NCI-H524 treated with DMSO at 0.1 percent for 48 hours (cell line): ENCODE measurements around the gene SUPT3H.

ENCODE experiments used
- DNase-seq: peaks from one replicate; lab custom pipeline; 2025; lab: John Stamatoyannopoulos, UW

The SUPT3H gene

DNA sequence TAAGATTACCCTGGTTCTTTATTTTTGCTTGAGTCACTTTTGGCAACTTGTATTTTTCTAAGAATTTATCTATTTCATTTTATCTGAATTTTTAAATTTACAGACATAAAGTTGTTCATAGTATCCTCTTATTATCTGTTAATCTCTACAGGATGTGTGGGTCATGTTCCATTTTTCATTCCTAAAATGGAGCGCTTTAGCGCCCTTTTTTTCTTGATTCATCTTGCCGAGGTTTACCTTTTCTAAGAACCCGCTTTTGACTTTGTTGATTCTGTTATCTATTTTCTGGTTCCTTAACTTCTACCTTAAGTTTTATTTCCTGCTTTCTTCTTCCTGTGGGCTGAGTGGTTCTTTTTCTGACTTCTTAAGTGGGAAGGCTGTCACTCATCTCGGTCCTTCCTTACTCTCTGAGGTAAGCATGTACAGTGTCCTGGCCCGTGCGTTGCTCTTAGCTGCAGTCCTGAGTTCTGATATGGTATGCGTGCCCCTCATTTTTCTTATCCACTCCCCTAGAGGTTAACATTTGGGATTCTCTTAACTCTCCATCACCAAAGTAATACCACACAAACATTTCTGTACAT lies 590.4 kb downstream of the SUPT3H start:
- DNase-seq = no peak

DNA sequence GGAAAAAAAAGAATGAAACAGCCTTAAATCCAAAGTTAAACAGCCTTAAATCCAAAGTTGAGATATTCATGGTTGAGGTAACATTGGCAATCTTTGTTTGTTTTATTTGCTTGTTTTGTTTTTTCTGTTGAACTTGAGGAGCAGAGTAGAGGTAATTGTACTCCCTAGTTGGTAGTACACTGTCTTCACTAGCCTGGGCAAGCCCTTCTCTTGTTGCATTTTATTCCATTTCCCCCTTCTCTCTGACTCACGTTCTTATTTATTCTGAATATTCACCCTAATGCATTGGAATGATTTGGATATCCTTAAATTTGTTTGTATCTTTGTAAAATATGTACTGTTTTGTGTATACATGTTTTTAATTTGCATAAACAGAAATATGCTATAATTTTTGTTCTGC lies 592.6 kb downstream of the SUPT3H start:
- DNase-seq = no peak

DNA sequence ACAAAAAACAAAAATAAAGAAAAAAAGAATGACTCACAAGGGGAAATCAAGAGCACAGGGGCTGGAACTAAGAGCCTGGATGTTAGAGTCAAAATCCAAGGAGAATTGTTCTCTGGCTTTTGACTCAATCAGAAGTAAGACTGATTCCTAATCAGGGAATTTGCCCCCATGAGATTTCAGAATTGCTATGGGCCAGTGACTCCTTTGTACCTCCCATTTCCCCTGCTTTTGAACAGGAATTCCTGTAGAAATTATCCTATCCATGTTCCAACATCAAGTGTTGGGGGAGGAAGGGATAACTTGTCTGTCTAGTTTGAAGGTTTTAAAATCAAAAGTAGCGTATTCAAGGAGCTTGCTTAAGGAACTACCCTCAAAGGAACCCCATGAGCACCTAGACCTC lies 593.5 kb downstream of the SUPT3H start:
- DNase-seq = no peak

DNA sequence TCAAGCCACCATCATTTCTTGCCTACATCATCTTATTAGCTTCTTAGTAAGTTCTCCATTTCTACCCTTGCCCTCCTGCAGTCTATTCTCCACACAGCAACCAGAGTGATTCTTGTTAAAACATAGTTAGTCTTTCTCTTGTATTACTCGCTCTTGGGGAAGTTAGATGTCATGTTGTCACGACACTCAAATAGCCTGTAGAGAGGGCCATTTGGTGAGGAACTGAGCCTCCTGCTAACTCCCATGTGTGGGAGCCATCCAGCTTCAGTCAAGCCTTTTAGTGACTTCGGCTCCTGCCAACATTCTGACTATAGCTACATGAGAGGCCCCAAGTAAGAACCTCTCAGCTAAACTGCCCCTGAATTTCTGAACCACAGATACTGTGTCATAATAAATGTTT lies 594.8 kb downstream of the SUPT3H start:
- no peak for DNase-seq

DNA sequence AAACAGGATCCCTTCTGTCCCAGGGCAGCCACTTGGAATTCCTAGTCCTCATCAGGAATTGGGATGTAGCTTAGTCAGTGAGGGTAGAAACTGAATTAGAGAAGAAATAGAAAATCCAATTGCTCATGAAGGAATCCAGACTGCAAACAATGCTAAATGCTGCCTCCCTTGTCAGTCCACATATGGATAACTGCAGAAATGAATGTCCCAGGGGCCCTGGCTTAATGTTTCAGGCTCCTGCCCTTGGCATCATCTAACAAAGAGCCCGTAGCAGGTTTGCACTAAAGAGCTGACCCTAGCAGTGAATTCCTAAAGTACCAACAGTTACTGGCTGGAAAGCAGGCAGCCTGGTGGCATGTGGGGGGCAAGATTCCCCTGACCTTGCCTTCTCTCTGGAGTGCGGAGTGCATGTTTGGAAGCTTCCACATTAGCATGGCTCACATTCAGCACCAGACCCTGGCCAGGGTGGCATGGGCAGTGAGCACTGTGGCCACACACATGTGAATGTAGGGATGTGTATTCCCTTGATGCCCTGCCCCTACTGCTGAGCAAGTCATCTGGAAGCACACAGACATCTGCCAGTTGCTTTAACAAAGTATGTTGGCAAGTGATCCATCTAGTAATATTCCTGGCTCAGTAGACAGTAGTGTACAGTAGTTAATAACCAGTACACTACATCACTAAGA lies 595.7 kb downstream of the SUPT3H start:
- DNase-seq = no peak

DNA sequence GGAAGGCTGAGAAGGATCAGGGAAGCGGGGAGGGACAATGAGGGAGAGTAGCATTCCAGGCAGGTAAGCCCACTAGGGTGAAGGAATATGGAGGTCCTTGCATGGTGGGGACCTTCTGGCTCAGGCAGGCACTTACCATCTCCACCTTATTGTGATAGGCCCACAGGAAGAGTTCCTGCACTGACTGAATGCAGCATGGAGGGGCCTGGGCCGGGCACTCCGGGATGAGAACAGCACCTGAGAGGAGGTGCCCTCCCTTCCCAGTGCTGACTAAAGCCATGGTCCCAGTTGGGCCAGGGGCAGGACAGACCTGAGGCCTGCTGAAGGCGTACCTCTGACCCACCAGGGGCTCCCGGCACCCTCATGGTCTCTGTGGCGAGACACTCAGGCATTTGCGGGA lies 597.6 kb downstream of the SUPT3H start:
- DNase-seq = no peak

DNA sequence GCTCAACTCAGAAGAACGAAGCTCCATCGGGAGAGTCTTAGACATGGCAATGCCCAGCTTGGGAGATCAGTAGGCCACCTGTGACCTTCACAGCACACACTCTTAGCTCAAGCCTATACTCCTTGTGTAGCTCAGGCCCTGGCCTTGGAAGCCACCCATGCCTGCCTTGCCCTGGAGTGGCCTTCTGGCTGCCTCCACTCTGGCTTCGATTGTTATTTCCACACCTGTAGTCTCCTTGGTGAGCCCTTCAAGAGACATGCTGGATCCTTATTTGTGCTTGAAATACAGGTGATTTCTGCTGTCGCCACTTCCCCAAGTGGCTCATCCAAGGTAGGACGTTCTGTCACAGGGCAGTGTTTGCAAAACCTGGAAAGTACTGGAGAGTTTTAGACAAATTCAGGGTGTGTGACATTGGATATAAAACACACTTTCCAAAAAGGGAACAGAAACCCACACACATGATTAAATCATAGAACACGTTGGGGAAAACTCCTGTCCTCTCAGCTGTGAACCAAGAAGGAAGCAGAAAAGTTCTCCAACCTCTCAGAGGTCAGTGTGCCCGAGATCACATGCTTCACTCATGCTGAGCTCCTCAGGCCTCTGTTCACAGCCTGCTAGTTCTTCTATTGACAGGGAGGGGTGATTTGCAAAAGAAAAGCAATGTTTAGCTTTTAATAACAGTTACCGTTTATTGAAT lies 598.5 kb downstream of the SUPT3H start:
- DNase-seq = no peak
